ENCODE measurements around the gene FRMPD2.

- no peak for TF ChIP-seq POLR2A (IDR thresholded peaks at IDR 0.05)
- no peak for TF ChIP-seq POLR2AphosphoS5 (IDR thresholded peaks at IDR 0.05)
- no peak for TF ChIP-seq CTCF (IDR thresholded peaks at IDR 0.05)
- TF ChIP-seq EP300 (IDR thresholded peaks at IDR 0.05), result no peak
These were observed 86.6 kb downstream of the FRMPD2 start for GRCh38 chr10:48187713-48188485.

Data from sigmoid colon (tissue), 4 donors.